WTC11 (cell line): ENCODE measurements around the gene GRM8. TPM values are rescaled to one million over a fixed set of nuclear protein-coding genes. Genes with fewer than 3 reads are reported as not detected.

Source experiments
- ATAC-seq: fragments of 200-7000 bp; cut with Tn5 transposase; 2 replicates; pipeline ENCODE4 v1.10.0; 2021; ENCODE audit warnings: mild to moderate bottlenecking, moderate library complexity
- CTCF ChIA-PET: fragments of 300-600 bp; sonication (Branson Sonifier 250); formaldehyde crosslinking; loops from one replicate; lab custom pipeline; 2021; ENCODE audit warnings: antibody characterized with exemption; lab: Charles Lee
- POLR2A ChIA-PET: fragments of 350-600 bp; sonication (Branson Sonifier 250); formaldehyde crosslinking; loops from one replicate; lab custom pipeline; 2021; ENCODE audit warnings: antibody characterized with exemption; lab: Charles Lee
- DNase-seq: peaks from one replicate; pipeline ENCODE4 v3.0.0; 2021; ENCODE audit warnings: low spot score
- H3K27ac Mint-ChIP-seq: 2 replicates; pipeline ENCODE4 v1.8.0; 2021; ENCODE audit warnings: mixed read lengths
- H3K27me3 Mint-ChIP-seq: 2 replicates; pipeline ENCODE4 v1.8.0; 2021; ENCODE audit warnings: low read depth, mild to moderate bottlenecking, moderate library complexity, mixed read lengths
- H3K36me3 Mint-ChIP-seq: 2 replicates; pipeline ENCODE4 v1.8.0; 2021; ENCODE audit warnings: mixed read lengths
- H3K4me1 Mint-ChIP-seq: 2 replicates; pipeline ENCODE4 v1.8.0; 2022; ENCODE audit warnings: mixed read lengths
- H3K4me3 Mint-ChIP-seq: 2 replicates; pipeline ENCODE4 v1.8.0; 2021; ENCODE audit warnings: mild to moderate bottlenecking, moderate library complexity, mixed read lengths
- H3K9me3 Mint-ChIP-seq: 2 replicates; pipeline ENCODE4 v1.8.0; 2021; ENCODE audit warnings: mixed read lengths
- JAZF1 ChIP-seq: fragments of 250-450 bp; sonication (Bioruptor Pico); IDR thresholded peaks from 2 replicates; pipeline ENCODE4 v1.9.0; 2021; ENCODE audit warnings: moderate library complexity, mild to moderate bottlenecking, inconsistent platforms
- JUN ChIP-seq: sonication (generic); formaldehyde crosslinking; IDR thresholded peaks from 2 replicates; pipeline ENCODE4 v1.8.0; 2023; ENCODE audit warnings: mild to moderate bottlenecking, missing genetic modification reagents
- KAT7 ChIP-seq: sonication (generic); formaldehyde crosslinking; IDR thresholded peaks from 2 replicates; pipeline ENCODE4 v1.8.1; 2023; ENCODE audit warnings: missing genetic modification reagents, mild to moderate bottlenecking, borderline replicate concordance
- MYBL2 ChIP-seq: sonication (generic); formaldehyde crosslinking; IDR thresholded peaks from 2 replicates; pipeline ENCODE4 v1.8.1; 2023; ENCODE audit warnings: mild to moderate bottlenecking, moderate library complexity, missing genetic modification reagents
- SMAD4 ChIP-seq: sonication (generic); formaldehyde crosslinking; IDR thresholded peaks from 2 replicates; pipeline ENCODE4 v1.8.0; 2022; ENCODE audit warnings: mild to moderate bottlenecking, missing genetic modification reagents
- SP1 ChIP-seq: sonication (generic); formaldehyde crosslinking; conservative IDR thresholded peaks from 2 replicates; pipeline ENCODE4 v1.8.1; 2022; ENCODE audit warnings: missing genetic modification reagents
- ZNF219 ChIP-seq: sonication (generic); formaldehyde crosslinking; IDR thresholded peaks from 2 replicates; pipeline ENCODE4 v1.8.0; 2023; ENCODE audit warnings: missing genetic modification reagents, mild to moderate bottlenecking, borderline replicate concordance
- ZNF317 ChIP-seq: sonication (generic); formaldehyde crosslinking; IDR thresholded peaks from 2 replicates; pipeline ENCODE4 v1.8.1; 2023; ENCODE audit warnings: low read depth, mild to moderate bottlenecking, moderate library complexity, missing genetic modification reagents, borderline replicate concordance
- ZNF416 ChIP-seq: fragments of 250-450 bp; sonication (Bioruptor Pico); IDR thresholded peaks from 2 replicates; pipeline ENCODE4 v1.9.0; 2021; ENCODE audit warnings: mild to moderate bottlenecking, inconsistent platforms
- total RNA-seq: library from RNA; stranded (reverse); gene quantifications from 3 replicates; pipeline ENCODE4 v1.2.3, GENCODE V29; 2021
- TF ChIP-seq, protein P1 (sequence below): sonication (generic); formaldehyde crosslinking; IDR thresholded peaks from 2 replicates; pipeline ENCODE4 v1.8.1; 2023; ENCODE audit warnings: mild to moderate bottlenecking, missing genetic modification reagents
- TF ChIP-seq, protein P2 (sequence below): sonication (generic); formaldehyde crosslinking; IDR thresholded peaks from 2 replicates; pipeline ENCODE4 v1.8.0; 2023; ENCODE audit warnings: mild to moderate bottlenecking, missing genetic modification reagents
- TF ChIP-seq, protein P3 (sequence below): sonication (generic); formaldehyde crosslinking; IDR thresholded peaks from 2 replicates; pipeline ENCODE4 v1.8.1; 2023; ENCODE audit warnings: mild to moderate bottlenecking, moderate library complexity, missing genetic modification reagents
- TF ChIP-seq, protein P4 (sequence below): sonication (generic); formaldehyde crosslinking; IDR thresholded peaks from 2 replicates; pipeline ENCODE4 v1.8.0; 2023; ENCODE audit warnings: missing genetic modification reagents, mild to moderate bottlenecking, borderline replicate concordance
- TF ChIP-seq, protein P5 (sequence below): fragments of 200-600 bp; IDR thresholded peaks from 2 replicates; pipeline ENCODE4 v1.8.0; 2022; ENCODE audit warnings: antibody characterized with exemption
- TF ChIP-seq, protein P6 (sequence below): sonication (generic); formaldehyde crosslinking; IDR thresholded peaks from 2 replicates; pipeline ENCODE4 v1.8.1; 2022; ENCODE audit warnings: mild to moderate bottlenecking, moderate library complexity, missing genetic modification reagents
- TF ChIP-seq, protein P7 (sequence below): fragments of 250-450 bp; sonication (Bioruptor Pico); IDR thresholded peaks from 2 replicates; pipeline ENCODE4 v1.9.0; 2021; ENCODE audit warnings: mild to moderate bottlenecking

GRM8 gene
- total RNA-seq, 1 experiment from 2014 or later: 2.3 TPM

DNA sequence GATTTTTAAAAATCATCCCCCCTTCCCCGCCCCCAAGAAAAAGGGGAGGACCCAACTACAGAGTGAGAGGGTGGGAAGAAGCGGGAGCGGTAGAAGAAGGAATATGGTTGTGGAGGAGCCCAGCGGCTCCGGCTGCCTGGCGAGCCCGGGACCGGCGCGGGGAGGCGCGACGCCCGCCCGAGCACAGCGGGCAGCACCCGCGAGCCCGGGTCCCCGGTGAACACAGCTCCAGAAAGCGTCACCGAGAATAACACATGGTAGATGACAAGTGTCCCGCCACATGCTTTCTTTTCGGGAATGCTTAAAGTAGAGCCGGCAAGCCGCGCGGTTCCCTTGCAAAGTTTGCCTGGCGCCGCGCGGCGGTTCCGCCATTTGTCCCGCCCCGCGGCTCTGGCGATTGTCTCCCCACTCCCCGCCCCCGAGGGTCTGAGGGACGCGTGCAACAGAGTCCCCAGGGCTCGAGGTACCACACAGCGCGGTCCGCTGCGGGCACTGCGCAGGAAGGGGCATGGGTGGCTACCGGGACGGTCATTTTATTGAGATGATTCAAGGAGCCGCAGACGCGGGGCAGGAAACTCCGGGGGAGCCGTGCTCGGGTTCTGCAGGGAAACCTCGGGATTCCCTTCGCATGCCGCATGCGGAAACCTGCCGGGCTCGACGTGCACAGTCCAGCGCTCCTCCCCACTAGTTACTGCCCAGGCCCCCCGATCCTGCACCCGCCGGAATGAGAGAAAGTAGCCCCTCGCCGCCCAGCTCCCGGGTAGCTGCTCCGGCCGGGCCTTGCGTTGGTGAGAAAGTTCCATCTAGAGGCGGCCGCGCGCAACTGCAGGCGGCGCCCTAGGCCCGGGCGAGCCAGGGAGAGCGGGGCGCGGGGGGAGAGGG, 781 bp upstream of the GRM8 start:
- ChIA-PET POLR2A (no interaction called here), CTCF (interaction anchor here (0.5 to 2.2 kb wide), 15 partner anchors 13 to 248 kb away, joined by 3 to 8 read pairs (median 3); no protein-coding TSS in a partner anchor)
- no peaks in the 10 kb centered on the region for H3K36me3 Mint-ChIP-seq
- H3K4me1 Mint-ChIP-seq: peaks cover 27% of the 10 kb centered on the region
- no peak overlapping the region for H3K27ac Mint-ChIP-seq
- DNase-seq: peak; percentile 81
- peak overlapping the region; percentile 78 for H3K4me3 Mint-ChIP-seq
- ATAC-seq: peak; percentile 59
- TF ChIP-seq ZNF317 (CRISPR knock-in tag) (no peak), MYBL2 (CRISPR knock-in tag) (0 out of 2 replicates have a peak, but pooled peaks have one; percentile 60), ZNF219 (CRISPR knock-in tag) (no peak), SMAD4 (no peak), SP1 (0 out of 2 replicates have a peak, but pooled peaks have one; percentile 28), JAZF1 (no peak), JUN (CRISPR knock-in tag) (0 out of 2 replicates have a peak, but pooled peaks have one; percentile 32), KAT7 (CRISPR knock-in tag) (no peak; the same call in 1 of the 2 replicates), ZNF416 (CRISPR knock-in tag) (no peak)
- TF ChIP-seq, protein P1, sequence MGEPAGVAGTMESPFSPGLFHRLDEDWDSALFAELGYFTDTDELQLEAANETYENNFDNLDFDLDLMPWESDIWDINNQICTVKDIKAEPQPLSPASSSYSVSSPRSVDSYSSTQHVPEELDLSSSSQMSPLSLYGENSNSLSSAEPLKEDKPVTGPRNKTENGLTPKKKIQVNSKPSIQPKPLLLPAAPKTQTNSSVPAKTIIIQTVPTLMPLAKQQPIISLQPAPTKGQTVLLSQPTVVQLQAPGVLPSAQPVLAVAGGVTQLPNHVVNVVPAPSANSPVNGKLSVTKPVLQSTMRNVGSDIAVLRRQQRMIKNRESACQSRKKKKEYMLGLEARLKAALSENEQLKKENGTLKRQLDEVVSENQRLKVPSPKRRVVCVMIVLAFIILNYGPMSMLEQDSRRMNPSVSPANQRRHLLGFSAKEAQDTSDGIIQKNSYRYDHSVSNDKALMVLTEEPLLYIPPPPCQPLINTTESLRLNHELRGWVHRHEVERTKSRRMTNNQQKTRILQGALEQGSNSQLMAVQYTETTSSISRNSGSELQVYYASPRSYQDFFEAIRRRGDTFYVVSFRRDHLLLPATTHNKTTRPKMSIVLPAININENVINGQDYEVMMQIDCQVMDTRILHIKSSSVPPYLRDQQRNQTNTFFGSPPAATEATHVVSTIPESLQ (CRISPR knock-in tag): no peak
- TF ChIP-seq, protein P2, sequence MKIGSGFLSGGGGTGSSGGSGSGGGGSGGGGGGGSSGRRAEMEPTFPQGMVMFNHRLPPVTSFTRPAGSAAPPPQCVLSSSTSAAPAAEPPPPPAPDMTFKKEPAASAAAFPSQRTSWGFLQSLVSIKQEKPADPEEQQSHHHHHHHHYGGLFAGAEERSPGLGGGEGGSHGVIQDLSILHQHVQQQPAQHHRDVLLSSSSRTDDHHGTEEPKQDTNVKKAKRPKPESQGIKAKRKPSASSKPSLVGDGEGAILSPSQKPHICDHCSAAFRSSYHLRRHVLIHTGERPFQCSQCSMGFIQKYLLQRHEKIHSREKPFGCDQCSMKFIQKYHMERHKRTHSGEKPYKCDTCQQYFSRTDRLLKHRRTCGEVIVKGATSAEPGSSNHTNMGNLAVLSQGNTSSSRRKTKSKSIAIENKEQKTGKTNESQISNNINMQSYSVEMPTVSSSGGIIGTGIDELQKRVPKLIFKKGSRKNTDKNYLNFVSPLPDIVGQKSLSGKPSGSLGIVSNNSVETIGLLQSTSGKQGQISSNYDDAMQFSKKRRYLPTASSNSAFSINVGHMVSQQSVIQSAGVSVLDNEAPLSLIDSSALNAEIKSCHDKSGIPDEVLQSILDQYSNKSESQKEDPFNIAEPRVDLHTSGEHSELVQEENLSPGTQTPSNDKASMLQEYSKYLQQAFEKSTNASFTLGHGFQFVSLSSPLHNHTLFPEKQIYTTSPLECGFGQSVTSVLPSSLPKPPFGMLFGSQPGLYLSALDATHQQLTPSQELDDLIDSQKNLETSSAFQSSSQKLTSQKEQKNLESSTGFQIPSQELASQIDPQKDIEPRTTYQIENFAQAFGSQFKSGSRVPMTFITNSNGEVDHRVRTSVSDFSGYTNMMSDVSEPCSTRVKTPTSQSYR (CRISPR knock-in tag): no peak
- TF ChIP-seq, protein P3, sequence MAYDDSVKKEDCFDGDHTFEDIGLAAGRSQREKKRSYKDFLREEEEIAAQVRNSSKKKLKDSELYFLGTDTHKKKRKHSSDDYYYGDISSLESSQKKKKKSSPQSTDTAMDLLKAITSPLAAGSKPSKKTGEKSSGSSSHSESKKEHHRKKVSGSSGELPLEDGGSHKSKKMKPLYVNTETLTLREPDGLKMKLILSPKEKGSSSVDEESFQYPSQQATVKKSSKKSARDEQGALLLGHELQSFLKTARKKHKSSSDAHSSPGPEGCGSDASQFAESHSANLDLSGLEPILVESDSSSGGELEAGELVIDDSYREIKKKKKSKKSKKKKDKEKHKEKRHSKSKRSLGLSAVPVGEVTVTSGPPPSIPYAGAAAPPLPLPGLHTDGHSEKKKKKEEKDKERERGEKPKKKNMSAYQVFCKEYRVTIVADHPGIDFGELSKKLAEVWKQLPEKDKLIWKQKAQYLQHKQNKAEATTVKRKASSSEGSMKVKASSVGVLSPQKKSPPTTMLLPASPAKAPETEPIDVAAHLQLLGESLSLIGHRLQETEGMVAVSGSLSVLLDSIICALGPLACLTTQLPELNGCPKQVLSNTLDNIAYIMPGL (CRISPR knock-in tag): peak; percentile 83
- TF ChIP-seq, protein P4, sequence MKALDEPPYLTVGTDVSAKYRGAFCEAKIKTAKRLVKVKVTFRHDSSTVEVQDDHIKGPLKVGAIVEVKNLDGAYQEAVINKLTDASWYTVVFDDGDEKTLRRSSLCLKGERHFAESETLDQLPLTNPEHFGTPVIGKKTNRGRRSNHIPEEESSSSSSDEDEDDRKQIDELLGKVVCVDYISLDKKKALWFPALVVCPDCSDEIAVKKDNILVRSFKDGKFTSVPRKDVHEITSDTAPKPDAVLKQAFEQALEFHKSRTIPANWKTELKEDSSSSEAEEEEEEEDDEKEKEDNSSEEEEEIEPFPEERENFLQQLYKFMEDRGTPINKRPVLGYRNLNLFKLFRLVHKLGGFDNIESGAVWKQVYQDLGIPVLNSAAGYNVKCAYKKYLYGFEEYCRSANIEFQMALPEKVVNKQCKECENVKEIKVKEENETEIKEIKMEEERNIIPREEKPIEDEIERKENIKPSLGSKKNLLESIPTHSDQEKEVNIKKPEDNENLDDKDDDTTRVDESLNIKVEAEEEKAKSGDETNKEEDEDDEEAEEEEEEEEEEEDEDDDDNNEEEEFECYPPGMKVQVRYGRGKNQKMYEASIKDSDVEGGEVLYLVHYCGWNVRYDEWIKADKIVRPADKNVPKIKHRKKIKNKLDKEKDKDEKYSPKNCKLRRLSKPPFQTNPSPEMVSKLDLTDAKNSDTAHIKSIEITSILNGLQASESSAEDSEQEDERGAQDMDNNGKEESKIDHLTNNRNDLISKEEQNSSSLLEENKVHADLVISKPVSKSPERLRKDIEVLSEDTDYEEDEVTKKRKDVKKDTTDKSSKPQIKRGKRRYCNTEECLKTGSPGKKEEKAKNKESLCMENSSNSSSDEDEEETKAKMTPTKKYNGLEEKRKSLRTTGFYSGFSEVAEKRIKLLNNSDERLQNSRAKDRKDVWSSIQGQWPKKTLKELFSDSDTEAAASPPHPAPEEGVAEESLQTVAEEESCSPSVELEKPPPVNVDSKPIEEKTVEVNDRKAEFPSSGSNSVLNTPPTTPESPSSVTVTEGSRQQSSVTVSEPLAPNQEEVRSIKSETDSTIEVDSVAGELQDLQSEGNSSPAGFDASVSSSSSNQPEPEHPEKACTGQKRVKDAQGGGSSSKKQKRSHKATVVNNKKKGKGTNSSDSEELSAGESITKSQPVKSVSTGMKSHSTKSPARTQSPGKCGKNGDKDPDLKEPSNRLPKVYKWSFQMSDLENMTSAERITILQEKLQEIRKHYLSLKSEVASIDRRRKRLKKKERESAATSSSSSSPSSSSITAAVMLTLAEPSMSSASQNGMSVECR (CRISPR knock-in tag): peak; percentile 81; the same call in 1 of the 2 replicates
- TF ChIP-seq, protein P5, sequence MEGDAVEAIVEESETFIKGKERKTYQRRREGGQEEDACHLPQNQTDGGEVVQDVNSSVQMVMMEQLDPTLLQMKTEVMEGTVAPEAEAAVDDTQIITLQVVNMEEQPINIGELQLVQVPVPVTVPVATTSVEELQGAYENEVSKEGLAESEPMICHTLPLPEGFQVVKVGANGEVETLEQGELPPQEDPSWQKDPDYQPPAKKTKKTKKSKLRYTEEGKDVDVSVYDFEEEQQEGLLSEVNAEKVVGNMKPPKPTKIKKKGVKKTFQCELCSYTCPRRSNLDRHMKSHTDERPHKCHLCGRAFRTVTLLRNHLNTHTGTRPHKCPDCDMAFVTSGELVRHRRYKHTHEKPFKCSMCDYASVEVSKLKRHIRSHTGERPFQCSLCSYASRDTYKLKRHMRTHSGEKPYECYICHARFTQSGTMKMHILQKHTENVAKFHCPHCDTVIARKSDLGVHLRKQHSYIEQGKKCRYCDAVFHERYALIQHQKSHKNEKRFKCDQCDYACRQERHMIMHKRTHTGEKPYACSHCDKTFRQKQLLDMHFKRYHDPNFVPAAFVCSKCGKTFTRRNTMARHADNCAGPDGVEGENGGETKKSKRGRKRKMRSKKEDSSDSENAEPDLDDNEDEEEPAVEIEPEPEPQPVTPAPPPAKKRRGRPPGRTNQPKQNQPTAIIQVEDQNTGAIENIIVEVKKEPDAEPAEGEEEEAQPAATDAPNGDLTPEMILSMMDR: peak; percentile 90
- TF ChIP-seq, protein P6, sequence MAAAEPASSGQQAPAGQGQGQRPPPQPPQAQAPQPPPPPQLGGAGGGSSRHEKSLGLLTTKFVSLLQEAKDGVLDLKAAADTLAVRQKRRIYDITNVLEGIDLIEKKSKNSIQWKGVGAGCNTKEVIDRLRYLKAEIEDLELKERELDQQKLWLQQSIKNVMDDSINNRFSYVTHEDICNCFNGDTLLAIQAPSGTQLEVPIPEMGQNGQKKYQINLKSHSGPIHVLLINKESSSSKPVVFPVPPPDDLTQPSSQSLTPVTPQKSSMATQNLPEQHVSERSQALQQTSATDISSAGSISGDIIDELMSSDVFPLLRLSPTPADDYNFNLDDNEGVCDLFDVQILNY (CRISPR knock-in tag): no peak
- TF ChIP-seq, protein P7, sequence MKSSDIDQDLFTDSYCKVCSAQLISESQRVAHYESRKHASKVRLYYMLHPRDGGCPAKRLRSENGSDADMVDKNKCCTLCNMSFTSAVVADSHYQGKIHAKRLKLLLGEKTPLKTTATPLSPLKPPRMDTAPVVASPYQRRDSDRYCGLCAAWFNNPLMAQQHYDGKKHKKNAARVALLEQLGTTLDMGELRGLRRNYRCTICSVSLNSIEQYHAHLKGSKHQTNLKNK (CRISPR knock-in tag): no peak
- H3K9me3 Mint-ChIP-seq: no peaks in the 10 kb centered on the region
- H3K27me3 Mint-ChIP-seq: peaks cover 80% of the 10 kb centered on the region
